Cardiac septum (tissue), 1 donor: ENCODE data around the gene IL17RB. TPM values are rescaled to one million over a fixed set of nuclear protein-coding genes. Genes with fewer than 3 reads are reported as not detected.

Experiments used
- DNase-seq: peaks from one replicate; pipeline ENCODE4 v3.0.0-alpha.2; 2020; ENCODE audit warnings: low spot score
- intact Hi-C: fragments of 100-400 bp; cut with DNase I; formaldehyde crosslinking; loops from one replicate; pipeline ENCODE4 v1.14.0; 2022
- total RNA-seq: library from RNA; stranded (reverse); fragmentation: NEBNext Ultra II Directional; extraction: Animal tissue kit (Norgen Biotek cat#: 25700); gene quantifications from one replicate; pipeline ENCODE4 v1.2.1, GENCODE V29; 2021
- donor health status: DM: no; HTN: no; CAD: no.

IL17RB gene
- total RNA-seq, 1 donor from 2014 or later, result 0.08 TPM

DNA sequence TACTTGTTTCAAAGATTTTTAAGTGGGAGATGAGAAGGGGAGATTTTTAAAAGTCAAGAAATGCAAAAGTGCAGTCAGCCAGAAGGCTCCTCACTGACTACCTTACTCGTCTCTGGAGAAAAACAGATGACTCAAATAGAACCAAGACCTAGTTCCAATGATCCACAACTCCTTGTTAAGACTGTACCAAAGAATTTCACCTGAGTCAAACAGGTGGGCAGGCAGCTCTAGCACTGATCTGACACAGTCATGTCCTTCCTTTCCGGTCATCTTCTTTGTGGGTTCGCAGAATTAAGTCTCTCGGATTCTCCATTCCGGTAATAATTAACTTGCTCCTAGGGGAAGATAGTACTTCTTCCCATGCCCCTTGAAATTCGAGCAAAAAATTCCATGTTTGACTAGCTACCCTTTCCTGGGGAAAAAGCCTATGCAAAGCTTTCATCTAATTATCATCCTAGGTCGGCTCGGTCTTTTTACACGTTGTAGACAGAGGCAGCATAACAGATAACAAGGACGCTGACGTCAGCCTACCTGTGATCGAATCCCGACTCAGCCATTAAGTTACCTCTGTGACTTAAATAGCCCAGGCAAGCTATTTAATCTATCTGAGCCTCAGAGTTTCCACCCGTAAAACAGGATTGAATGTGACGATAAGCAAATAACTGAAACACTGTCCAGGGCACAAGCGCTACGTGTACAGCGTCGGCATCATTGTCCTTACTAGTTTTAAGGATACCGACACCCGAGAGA is 44.5 kb downstream of the IL17RB start:
- intact Hi-C loops, result loop anchor here (1.0 kb wide), 1 partner anchor 9 kb away; the partner anchor contains the start of gene ACTR8

DNA sequence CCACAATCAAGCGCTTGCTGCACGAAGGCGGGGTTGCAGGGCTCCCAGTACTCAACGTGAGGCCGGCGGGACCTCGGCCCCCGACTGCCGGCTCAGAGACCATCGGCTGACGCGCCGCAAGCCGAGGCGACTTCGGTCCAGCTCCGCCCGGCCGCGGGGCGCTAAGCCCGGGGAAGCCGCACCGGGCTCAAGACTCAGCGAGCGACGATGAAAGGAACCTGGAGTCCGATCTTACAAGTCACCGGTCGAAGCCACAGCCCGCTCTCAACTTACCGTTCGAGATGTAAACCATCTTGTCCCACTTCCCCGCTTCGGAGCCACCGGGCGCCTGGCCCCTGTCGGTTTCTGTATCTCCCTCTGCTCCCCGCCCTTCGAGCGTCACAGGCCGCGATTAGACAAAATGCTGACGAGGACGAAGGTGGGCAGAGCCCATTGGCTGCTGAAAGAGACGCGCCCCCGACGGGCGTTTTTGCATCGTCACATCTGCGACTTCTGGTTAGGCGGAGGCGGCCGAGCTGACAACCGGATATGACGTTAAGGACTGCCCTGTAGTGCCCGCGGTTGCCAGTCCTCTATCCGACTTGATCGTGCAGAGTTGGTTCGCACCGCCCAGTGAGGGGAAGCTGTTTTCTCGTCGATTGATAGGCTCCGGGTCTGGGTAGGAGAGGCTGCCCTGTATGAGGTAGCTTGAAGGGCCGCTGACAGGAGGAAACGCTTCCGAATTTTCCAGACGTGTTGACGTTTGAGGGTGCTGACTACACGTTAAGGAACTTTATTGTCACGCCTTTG is 45.3 kb downstream of the IL17RB start, which contains the start of gene SELENOK:
SELENOK (minus strand) TSS at position 363 of the 789 bp plus-strand sequence.
- DNase-seq, result peak; percentile 99
- intact Hi-C loops, result loop anchor here (1.0 kb wide), 1 partner anchor 9 kb away; the partner anchor contains the start of gene ACTR8

More for the DNA sequence above, 44.5 kb downstream of the IL17RB start:
- DNase-seq, result no peak

DNA sequence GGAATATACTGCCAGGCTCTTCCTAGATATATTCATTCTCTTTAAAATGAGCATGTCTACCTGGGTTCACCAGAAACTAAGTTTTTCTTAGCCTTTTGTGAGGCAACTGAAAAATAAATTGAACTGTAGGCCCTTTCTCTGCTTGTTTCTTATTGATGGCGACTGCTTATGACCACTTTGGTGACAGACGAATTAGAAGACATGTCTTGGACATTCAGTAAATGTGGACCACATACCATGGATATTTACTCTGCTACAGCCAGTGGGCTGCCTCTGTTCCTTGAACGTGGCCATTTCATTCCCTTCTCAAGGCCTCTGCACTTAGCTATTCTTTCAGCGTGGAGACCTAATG is 45.9 kb downstream of the IL17RB start:
- DNase-seq, result no peak
- intact Hi-C loops, result no loop called here

DNA sequence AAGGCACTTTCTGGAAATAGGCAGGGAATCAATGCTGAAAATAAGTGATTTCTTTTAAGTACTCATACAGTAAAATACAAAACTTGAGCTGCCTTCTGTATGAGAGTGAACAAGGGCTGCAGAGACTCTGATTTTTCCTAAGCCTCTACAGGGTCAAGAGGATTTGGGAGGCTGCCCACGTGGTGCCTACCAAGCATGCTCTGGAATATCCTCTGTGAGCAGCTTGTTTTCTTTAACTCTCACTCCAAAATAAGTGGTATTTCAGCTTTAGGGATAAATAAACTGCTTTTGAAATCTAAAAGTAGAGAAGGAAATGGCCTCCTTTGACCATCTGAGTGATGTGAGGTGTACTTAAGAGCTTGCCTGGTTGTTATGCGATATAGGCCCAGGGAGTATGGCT is 53.4 kb downstream of the IL17RB start:
- no peak for DNase-seq
- intact Hi-C loops, result no loop called here

DNA sequence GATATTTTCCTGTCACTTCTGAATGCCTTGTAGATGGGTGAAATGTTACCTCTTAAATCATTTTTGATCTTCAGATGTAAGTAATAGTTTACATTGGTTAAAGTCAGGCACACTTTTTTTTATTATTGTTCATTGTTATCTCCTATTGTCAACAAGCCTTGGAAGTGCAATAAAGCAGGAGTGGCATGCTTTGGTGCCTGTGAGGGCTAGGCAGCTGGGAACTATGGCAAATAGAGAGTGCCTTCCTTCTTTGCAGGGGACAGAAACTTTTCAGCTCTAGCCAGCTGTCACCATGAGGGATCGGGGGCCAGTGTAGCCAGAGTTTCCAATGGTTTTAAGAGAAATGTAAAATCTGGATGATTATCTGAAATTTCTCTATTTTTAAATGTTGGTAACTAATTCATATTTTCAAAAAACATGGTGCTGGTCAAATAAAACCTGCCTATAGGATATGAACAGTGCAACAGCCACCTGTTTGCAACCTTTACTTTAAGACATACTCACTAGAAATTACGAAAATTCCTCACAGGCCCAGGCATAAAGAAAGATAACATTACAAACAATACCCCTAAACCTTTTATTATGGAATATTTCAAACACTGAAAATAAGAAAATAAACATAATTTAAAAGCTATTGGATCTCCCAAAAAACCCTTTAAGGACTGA is 54.4 kb downstream of the IL17RB start:
- intact Hi-C loops, result no loop called here
- DNase-seq, result no peak

DNA sequence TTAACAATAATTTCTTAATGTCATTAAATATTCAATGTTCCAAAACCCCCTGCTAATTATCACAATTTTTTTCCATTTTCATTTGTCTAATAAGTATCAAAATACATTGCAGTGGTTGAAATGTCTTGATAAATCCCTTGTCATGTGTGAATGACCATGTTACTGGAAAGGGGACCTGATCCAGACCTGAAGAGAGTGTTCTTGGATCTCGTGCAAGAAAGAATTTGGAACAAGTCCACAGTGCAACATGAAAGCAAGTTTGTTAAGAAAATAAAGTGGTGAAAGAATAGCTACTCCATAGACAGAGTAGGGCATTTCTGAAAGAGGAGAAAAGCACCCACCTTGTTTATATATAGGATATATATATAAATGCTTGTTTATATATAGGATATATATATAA is 55.7 kb downstream of the IL17RB start:
- intact Hi-C loops, result no loop called here
- DNase-seq, result no peak

DNA sequence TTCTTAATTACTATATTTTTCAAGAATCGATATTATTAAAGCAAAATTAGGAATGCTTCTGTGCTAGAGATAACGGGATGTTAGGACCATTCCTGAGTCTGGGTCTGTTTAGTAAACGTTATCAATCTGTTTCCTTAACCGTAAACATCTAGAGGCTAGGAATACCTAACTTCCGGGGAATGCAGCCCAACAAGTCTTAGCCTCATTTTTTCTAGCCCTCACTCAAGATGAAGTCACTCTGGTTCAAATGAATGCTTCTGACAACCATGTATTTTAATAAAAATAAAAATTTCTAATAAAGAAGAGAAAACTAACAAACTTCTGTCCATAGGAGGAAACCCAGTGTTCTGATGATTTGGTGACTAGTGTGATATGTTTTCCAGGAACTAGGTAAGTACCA is 56.3 kb downstream of the IL17RB start:
- DNase-seq, result no peak
- intact Hi-C loops, result no loop called here

DNA sequence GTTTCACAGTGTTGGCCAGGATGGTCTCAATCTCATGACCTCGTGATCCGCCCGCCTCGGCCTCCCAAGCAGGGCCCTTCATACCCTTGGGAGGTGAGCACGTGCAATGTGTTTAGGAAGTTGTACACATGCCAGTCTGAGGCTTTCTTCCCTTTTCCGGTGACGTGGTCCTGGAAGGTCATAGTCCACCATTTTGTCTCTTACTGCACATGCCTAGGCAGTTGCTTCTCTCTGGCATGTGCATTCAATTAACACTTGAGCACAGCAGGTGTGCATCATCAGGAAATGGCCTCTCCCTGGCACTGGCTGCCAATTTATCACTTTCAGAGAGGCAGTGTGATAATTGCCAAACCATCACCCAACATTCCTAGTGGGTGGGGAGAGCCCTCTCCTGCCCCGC is 67.0 kb downstream of the IL17RB start:
- DNase-seq, result no peak

More for the DNA sequence above, 67.0 kb downstream of the IL17RB start:
- intact Hi-C loops, result no loop called here

Other genes with a start within 250 kb of the IL17RB start
- gene CHDH, start 149 bp upstream of the IL17RB start, total RNA-seq, result 0.92 TPM
- 33.1 TPM for gene ACTR8, start 35.6 kb downstream of the IL17RB start, total RNA-seq
- 89.3 TPM for gene SELENOK, start 45.3 kb downstream of the IL17RB start, total RNA-seq